ENCODE data around the gene ZDHHC14. TPM values are rescaled to one million over a fixed set of nuclear protein-coding genes. Genes with fewer than 3 reads are reported as not detected.

ZDHHC14 gene
- total RNA-seq, 2 experiments from 2014 or later = 7.9 to 32.7 TPM

DNA sequence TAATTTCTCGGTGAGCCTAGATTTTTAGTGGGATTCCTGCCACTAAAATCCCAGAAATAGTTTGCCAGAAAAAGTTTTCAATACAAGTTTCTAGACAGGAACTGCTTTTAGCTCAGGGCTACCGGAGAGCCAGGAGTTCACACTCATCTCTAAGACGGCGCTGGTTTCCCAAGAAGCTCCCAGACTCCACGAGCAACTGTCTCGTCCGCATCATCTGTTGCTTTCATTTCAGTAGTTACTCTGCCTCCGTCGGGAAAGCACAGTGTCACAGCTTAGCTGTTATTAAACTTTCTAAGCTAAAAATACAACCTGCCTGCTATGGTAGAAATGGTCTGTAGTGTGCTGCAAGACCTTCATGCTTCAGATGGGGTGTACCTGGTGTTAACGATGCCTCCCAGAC lies 244.8 kb downstream of the ZDHHC14 start:
- H3K9me3 Mint-ChIP-seq (ENCODE audit: low read depth) = peaks cover 3% of the 10 kb centered on the region
- no peak overlapping the region for H3K27ac Mint-ChIP-seq
- H3K4me1 Mint-ChIP-seq = peaks cover 5% of the 10 kb centered on the region
- CTCF ChIA-PET = no interaction called here
- DNase-seq (no peak), ATAC-seq (no peak)
- H3K4me3 Mint-ChIP-seq = no peak overlapping the region
- H3K36me3 Mint-ChIP-seq = peaks cover 5% of the 10 kb centered on the region
- no peaks in the 10 kb centered on the region for H3K27me3 Mint-ChIP-seq

DNA sequence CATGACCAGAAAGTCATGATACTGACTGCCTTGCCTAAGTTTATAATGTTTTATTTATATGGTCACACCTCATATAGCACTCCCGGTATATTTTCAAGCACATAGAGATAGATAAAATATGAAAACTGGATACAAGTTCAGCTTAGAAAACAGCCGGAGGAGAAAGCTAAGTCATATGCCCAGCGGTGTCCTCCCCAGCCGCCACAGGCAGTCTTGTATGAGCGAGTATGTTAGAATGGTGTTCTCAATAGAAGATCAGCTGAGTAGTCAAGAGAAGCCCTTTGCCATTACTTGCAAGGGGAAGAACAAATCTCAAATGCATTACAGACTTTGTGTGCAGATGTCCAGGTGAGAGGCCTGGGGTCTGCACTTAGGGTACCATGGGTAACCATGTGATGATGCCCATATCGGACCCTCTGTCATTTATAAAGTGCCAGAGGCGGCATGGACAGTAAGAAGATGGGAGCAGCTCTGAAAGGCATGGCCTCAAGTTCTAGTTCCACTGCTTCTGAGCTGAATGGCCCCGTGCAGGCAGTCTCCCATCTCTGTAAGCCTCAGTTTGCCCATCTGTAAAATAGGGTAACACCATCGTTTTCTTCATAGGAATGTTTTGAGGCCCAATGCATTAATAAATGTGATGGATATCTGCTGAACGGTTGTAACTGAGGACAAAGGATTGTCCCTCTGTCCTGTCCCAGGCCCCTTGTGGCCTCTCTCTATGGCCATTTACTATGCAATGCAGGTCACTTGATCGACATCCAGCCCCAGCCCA lies 246.4 kb downstream of the ZDHHC14 start:
- Mint-ChIP-seq H3K27me3 (no peaks in the 10 kb centered on the region), H3K9me3 (ENCODE audit: low read depth) (peaks cover 3% of the 10 kb centered on the region)
- CTCF ChIA-PET = no interaction called here

DNA sequence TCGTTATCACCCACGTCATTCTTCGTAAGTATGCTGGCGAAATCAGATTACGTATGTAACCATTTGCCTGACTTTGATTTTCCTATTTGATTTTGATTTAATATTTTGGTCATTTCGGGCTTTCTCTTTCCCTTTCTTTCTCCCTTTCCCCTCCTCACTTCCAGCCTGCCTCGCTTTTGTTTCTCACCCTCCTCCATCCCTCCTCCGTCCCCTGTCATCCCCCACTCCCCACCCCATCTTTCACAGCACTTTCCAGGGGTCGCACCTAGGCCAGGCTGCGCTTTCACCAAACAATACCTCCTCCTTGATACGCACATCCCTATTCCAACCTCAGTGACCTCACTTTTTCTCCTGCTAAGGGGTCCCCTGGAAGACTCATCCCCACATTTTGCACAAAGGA lies 247.5 kb downstream of the ZDHHC14 start:
- CTCF ChIA-PET = no interaction called here
- H3K9me3 Mint-ChIP-seq (ENCODE audit: low read depth) = no peaks in the 10 kb centered on the region
- ATAC-seq = no peak
- H3K27me3 Mint-ChIP-seq = no peaks in the 10 kb centered on the region
- peaks cover 5% of the 10 kb centered on the region for H3K4me1 Mint-ChIP-seq
- no peak for DNase-seq
- H3K27ac Mint-ChIP-seq = no peak overlapping the region
- H3K36me3 Mint-ChIP-seq = peaks cover 1% of the 10 kb centered on the region
- no peak overlapping the region for H3K4me3 Mint-ChIP-seq

More for the DNA sequence above, 246.4 kb downstream of the ZDHHC14 start:
- no peak for ATAC-seq
- H3K4me1 Mint-ChIP-seq = peaks cover 5% of the 10 kb centered on the region
- no peak for DNase-seq
- no peak overlapping the region for H3K4me3 Mint-ChIP-seq
- peaks cover 5% of the 10 kb centered on the region for H3K36me3 Mint-ChIP-seq
- H3K27ac Mint-ChIP-seq = no peak overlapping the region

DNA sequence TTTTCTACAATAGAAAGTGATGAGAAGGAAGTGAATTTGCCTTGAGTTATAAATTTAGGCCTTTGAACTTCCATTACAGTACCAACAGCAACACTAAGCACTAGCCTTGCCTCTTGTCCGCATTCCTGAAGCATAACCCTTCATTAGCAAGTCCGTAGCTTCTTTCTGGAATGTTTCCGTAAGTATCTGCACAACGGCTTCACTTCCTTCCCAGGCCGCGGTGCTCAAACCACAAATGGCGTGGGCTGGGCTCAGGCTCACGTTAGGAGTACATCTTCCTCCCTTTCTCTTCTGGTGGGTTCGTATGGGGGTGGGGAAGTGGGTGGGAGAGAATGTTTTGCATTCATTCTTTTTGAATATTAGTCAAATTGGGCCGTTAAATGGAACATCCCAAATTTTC lies 248.2 kb downstream of the ZDHHC14 start:
- DNase-seq (no peak), ATAC-seq (no peak)
- Mint-ChIP-seq H3K27me3 (no peaks in the 10 kb centered on the region), H3K27ac (no peak overlapping the region), H3K9me3 (ENCODE audit: low read depth) (no peaks in the 10 kb centered on the region), H3K4me3 (no peak overlapping the region), H3K4me1 (peaks cover 5% of the 10 kb centered on the region), H3K36me3 (peaks cover 1% of the 10 kb centered on the region)
- CTCF ChIA-PET = interaction anchor here (0.6 kb wide), 1 partner anchor 262 kb away, joined by 3 read pairs; no protein-coding TSS in a partner anchor

DNA sequence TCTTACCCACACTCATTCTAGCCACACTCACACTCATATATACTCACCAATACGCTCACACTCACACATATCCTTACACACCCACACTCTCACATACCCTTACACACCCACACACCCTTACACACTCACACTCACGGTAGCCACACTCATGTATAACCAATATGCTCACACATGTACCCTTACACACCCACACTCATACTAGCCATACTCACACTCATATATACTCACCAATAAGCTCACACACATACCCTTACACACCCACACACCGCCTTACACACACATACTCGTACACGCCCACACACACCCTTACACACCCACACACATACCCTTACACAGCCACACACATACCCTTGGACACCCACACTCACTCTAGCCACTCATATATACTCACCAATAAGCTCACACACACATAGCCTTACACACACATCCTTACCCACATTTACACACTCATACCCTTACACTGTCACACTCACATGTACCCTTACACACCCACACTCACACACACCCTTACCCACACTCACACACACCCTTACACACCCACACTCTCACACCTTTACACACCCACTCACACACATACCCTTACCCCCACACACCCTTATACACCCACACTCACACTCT lies 249.6 kb downstream of the ZDHHC14 start:
- Mint-ChIP-seq H3K27ac (no peak overlapping the region), H3K36me3 (peaks cover 1% of the 10 kb centered on the region), H3K4me1 (peaks cover 5% of the 10 kb centered on the region), H3K4me3 (no peak overlapping the region), H3K9me3 (ENCODE audit: low read depth) (no peaks in the 10 kb centered on the region), H3K27me3 (no peaks in the 10 kb centered on the region)
- ATAC-seq = no peak
- CTCF ChIA-PET = no interaction called here
- no peak for DNase-seq

DNA sequence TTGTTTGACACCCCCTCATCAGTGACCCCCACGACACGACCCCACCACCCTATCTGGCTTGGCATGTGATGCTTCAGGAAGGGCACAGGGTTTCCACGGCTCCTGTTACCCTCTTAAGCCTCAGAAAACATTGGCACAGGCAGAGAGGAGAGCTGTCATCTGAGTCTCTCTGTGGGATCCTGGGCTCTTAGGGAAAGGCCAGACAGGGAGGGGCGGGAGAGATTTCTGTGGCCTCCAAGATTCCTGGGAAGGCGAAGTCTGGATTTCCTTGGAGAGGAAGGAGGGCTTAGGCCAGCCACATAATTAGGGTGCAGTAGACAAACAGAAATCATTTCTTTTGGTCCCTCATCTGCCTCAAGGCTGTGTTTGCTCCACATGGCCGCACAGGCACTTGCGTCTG lies 250.4 kb downstream of the ZDHHC14 start:
- Mint-ChIP-seq H3K36me3 (peaks cover 1% of the 10 kb centered on the region), H3K4me1 (peaks cover 5% of the 10 kb centered on the region)

DNA sequence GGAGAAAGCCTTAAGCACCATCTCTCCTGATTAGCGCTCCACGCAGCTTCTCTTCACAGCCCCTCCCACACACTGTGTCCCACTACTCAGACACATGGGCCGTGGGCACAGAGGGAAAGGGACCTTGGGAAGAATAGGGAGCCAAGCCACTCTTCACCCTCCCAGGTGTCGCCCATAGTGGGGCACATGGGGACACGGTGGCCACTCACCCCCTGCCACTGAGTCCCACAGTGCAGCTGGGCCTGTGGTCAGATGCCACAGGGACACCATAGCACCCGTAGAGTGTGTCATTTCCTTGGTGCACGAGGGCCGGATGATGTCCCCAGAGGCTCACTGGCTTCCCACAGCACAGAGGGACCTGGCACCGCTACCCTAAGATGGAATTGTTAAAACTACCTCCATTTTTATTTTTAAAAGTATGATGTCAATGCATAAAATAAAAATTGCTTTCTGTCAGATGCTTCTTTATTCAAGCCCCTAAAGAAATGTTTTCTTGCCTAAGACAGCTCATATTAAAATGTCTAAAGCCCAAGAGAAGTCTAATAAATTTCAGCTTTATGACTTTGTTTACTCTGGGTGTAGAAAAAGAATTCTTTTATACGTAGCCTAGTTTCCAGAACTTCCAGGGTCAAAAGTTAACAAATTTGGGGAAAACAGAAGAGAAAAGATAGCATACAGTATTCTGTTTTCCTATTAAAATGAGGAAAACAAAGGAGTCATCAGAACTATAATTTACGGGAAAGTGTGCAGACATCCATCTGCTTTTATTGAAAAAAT lies 251.0 kb downstream of the ZDHHC14 start:
- H3K27ac Mint-ChIP-seq = no peak overlapping the region
- no peak for ATAC-seq
- H3K27me3 Mint-ChIP-seq = no peaks in the 10 kb centered on the region
- no peaks in the 10 kb centered on the region for H3K9me3 Mint-ChIP-seq (ENCODE audit: low read depth)
- no peak overlapping the region for H3K4me3 Mint-ChIP-seq
- DNase-seq = no peak
- peaks cover 5% of the 10 kb centered on the region for H3K4me1 Mint-ChIP-seq
- peaks cover 1% of the 10 kb centered on the region for H3K36me3 Mint-ChIP-seq
- CTCF ChIA-PET = no interaction called here

More for the DNA sequence above, 250.4 kb downstream of the ZDHHC14 start:
- ATAC-seq (no peak), DNase-seq (no peak)
- H3K27me3 Mint-ChIP-seq = no peaks in the 10 kb centered on the region
- no peaks in the 10 kb centered on the region for H3K9me3 Mint-ChIP-seq (ENCODE audit: low read depth)
- CTCF ChIA-PET = no interaction called here
- H3K4me3 Mint-ChIP-seq = no peak overlapping the region
- no peak overlapping the region for H3K27ac Mint-ChIP-seq

DNA sequence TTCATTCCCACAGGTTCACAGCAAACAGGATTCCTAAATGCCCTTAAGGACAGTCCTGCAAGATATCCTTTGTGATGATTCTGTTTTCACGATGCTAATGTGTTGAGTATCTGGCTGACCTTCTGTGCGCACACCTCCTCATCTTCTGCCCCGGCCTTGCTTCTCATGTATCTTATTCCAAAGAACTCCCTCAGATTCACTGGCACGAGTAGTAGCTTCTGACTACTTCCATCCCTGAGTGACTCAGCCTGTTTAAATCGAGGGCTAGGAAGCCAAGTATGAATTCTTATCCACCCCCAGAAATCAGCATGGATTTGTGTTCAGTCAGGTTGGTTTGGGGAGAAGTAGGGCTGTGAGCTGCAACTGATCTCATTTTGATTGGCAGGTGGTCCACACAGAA lies 251.8 kb downstream of the ZDHHC14 start:
- H3K27ac Mint-ChIP-seq = no peak overlapping the region
- peaks cover 5% of the 10 kb centered on the region for H3K4me1 Mint-ChIP-seq
- CTCF ChIA-PET = no interaction called here
- H3K27me3 Mint-ChIP-seq = peaks cover 2% of the 10 kb centered on the region
- H3K36me3 Mint-ChIP-seq = peaks cover 1% of the 10 kb centered on the region
- DNase-seq (no peak), ATAC-seq (no peak)
- H3K4me3 Mint-ChIP-seq = no peak overlapping the region
- H3K9me3 Mint-ChIP-seq (ENCODE audit: low read depth) = no peaks in the 10 kb centered on the region

DNA sequence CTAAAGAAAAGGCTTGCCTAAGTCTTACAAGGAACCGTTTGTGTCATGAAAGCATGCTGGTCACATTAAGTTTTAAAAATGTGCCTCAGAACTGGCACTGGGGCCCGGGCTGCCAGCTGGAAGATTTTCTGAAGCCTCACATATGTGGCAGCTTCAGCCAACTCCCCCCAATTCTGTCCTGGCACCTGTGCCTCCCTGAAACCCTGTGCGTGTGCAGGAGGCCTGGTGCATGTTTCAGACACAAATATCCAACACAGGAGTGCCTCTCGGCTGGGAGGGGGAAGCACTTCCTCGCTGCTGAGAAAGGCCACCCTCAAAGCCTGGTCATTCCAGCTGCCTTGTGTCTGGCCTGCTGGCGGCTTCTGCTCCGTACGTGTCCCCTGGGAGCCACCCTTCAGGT lies 253.6 kb downstream of the ZDHHC14 start:
- Mint-ChIP-seq H3K36me3 (peaks cover under 1% of the 10 kb centered on the region), H3K9me3 (ENCODE audit: low read depth) (no peaks in the 10 kb centered on the region), H3K27ac (no peak overlapping the region), H3K4me1 (peaks cover 4% of the 10 kb centered on the region), H3K4me3 (no peak overlapping the region), H3K27me3 (peaks cover 2% of the 10 kb centered on the region)
- no peak for DNase-seq
- ATAC-seq = no peak
- CTCF ChIA-PET = no interaction called here

DNA sequence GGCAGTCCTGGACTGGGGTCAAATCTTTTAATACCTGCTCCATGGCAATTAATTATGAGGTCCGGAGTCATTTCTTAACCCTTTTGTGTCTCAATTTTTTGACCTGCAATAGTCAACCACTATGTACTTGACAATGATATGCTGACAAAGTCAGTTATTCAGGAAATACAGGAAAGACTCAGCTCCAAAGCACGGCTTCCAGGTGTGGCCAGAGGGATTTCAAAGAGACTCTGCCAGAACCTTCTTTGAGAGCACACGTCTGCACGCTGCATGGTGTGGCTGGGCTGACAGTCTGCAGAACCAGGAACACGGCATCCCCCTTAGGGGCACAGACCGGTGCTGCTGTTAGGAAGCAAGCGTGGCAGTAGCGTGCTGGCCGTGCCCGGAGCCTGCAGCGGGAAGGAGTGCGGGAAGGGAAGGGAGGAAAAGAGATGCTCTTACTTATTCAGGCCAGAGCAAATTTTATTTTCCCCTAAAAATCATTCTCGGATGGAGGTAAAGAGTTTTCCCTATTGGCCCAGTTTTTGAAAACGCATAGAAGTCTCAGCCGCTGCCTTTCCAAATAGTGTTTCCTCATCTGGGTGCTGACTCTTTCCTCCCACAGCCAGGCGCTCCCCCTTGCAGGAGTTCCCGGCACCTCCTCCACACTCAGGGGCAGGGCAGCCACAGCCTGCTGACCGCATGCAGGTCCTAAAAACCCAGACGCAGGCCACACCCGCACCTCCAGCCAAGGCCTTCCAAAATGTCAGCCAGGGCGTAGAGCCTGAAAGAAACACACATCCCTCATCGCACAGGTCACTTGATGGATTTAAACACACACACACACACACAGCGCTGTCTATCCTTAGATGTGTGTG lies 254.6 kb downstream of the ZDHHC14 start:
- H3K27me3 Mint-ChIP-seq = peaks cover 2% of the 10 kb centered on the region
- H3K36me3 Mint-ChIP-seq = no peaks in the 10 kb centered on the region
- ATAC-seq = no peak
- H3K4me1 Mint-ChIP-seq = peaks cover 7% of the 10 kb centered on the region
- no peak overlapping the region for H3K4me3 Mint-ChIP-seq
- H3K27ac Mint-ChIP-seq = no peak overlapping the region
- H3K9me3 Mint-ChIP-seq (ENCODE audit: low read depth) = no peaks in the 10 kb centered on the region
- DNase-seq = no peak
- CTCF ChIA-PET = no interaction called here

DNA sequence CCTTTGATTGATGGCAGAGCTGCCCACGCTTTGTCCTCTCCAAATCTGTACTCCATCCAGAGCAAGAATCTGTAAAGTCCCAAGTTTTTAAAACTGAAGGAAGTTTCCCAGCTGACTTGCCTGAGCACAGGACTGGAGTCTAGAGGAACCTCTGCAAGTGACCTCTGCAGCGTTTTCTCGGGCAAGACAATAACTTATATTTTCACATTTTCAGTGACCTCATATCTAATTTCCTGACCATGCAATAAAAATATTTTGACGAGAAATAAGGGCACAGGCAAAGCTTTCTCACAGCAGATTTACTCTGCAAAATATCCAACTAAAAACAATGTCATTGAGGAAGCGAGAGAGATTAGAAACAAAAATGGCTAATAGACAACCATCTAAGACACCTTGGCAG lies 256.5 kb downstream of the ZDHHC14 start:
- no peak for DNase-seq
- H3K9me3 Mint-ChIP-seq (ENCODE audit: low read depth) = no peaks in the 10 kb centered on the region
- H3K36me3 Mint-ChIP-seq = no peaks in the 10 kb centered on the region
- peaks cover 5% of the 10 kb centered on the region for H3K27me3 Mint-ChIP-seq
- CTCF ChIA-PET = no interaction called here
- no peak overlapping the region for H3K27ac Mint-ChIP-seq
- H3K4me3 Mint-ChIP-seq = no peak overlapping the region
- H3K4me1 Mint-ChIP-seq = peaks cover 7% of the 10 kb centered on the region
- ATAC-seq = no peak

DNA sequence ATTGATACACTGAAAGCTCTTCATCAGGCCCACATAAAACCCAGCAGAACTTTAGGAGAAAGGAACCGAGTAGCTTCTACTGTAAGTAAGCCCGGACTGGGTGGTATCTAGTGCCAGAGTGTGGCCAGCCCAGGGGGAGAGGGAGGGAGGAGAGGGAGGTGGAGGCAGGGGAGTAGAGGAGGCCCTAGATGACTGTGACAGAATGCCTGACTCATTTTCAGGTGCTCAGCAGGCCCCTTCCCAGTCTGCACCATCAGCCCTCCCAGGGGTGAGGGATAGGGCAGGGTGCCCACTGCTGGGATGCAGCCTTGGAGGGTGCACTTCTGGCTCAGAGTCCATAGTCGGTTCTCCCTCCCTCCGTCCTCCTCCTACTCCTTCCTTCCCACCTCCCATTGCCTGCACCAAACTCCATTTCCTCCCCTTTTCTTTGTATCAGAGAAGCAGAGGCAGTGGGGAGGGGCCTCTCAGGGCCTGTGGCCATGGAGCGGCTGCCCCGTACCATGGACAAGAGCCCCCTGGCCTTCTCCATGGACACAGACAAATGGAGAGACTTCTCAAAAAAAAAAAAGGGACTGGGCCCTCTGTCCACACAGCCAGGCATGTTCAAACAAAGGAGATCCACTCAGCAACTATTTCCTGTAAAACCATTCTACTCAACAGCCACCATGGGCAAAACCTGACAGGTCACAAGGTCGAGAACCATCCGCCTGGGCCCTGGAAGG lies 257.1 kb downstream of the ZDHHC14 start:
- Mint-ChIP-seq H3K4me1 (peaks cover 7% of the 10 kb centered on the region), H3K27me3 (peaks cover 5% of the 10 kb centered on the region), H3K27ac (no peak overlapping the region), H3K4me3 (no peak overlapping the region), H3K36me3 (no peaks in the 10 kb centered on the region), H3K9me3 (ENCODE audit: low read depth) (no peaks in the 10 kb centered on the region)
- no peak for DNase-seq
- CTCF ChIA-PET = no interaction called here
- ATAC-seq = no peak

DNA sequence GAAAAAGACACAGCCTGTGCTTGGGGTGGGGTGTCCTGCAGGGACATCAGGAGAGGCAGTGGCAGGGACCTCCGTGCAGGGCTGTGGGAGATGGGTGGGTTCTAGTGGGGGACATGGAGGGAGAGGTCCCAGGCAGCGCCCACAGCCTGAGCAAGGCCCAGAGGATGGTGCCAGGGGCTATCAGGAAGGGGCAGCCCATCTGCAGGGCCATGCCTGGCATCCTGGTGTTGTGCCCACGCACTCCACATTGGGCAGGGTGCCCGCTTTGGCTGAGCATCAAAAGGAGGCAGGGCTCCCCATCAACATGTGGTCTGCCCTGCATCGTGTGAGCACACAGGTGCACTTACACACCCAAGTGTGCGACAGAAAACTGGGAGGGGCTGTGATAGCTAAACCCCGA lies 257.8 kb downstream of the ZDHHC14 start:
- Mint-ChIP-seq H3K4me1 (peaks cover 7% of the 10 kb centered on the region), H3K9me3 (ENCODE audit: low read depth) (no peaks in the 10 kb centered on the region), H3K27ac (no peak overlapping the region), H3K27me3 (peaks cover 5% of the 10 kb centered on the region), H3K4me3 (no peak overlapping the region), H3K36me3 (no peaks in the 10 kb centered on the region)
- no peak for ATAC-seq
- no peak for DNase-seq
- CTCF ChIA-PET = no interaction called here

All from activated CD8-positive, alpha-beta memory T cell treated with anti-CD3 and anti-CD28 coated beads, Interleukin-2, amount 10 ng/mL, durations not matched to agents 7 days and 5 days (primary cell).